Heart left ventricle (tissue), 16 donors: Measurements from ENCODE around the gene SLC16A7. TPM values are rescaled to one million over a fixed set of nuclear protein-coding genes. Genes with fewer than 3 reads are reported as not detected.

Source experiments
- ATAC-seq, 4 donors: fragments of 200-7000 bp; cut with Tn5 transposase; one replicate each; pipeline ENCODE4 v1.9.1; 2020 to 2022; ENCODE audit warnings: moderate library complexity in 4 of 4, mild to moderate bottlenecking in 3 of 4, moderate number of reproducible peaks in 1 of 4
- DNase-seq, 5 donors: peaks; one replicate each; pipeline ENCODE4 v3.0.0-alpha.2; 2020
- H3K27ac ChIP-seq, 12 donors: fragments of 200-600 bp; sonication (generic) in 4 of 12; one replicate each; pipeline versions ENCODE4 v1.5.0 to v1.8.0; 2016 to 2022; ENCODE audit warnings: mild to moderate bottlenecking in 2 of 12
- H3K27me3 ChIP-seq, 9 donors: fragments of 200-600 bp; sonication (generic) in 2 of 9; one replicate each; pipeline versions ENCODE4 v1.5.1 to v1.8.0; 2016 to 2022; ENCODE audit warnings: mild to moderate bottlenecking in 3 of 9
- H3K36me3 ChIP-seq, 9 donors: fragments of 200-600 bp; sonication (generic) in 2 of 9; one replicate each; pipeline versions ENCODE4 v1.5.0 to v1.8.0; 2018 to 2022; ENCODE audit warnings: mild to moderate bottlenecking in 2 of 9
- H3K4me1 ChIP-seq, 12 donors: fragments of 200-600 bp; sonication (generic) in 4 of 12; one replicate each; pipeline versions ENCODE4 v1.5.0 to v1.8.0; 2016 to 2022; ENCODE audit warnings: mild to moderate bottlenecking in 3 of 12
- H3K4me3 ChIP-seq, 12 donors: fragments of 200-600 bp; sonication (generic) in 4 of 12; one replicate each; pipeline versions ENCODE4 v1.5.0 to v1.8.0; 2017 to 2022; ENCODE audit warnings: mild to moderate bottlenecking in 9 of 12, moderate library complexity in 4 of 12
- H3K9me3 ChIP-seq, 12 donors: fragments of 200-600 bp; sonication (generic) in 4 of 12; one replicate each; pipeline versions ENCODE4 v1.5.0 to v1.8.0; 2016 to 2022; ENCODE audit warnings: mild to moderate bottlenecking in 1 of 12
- CTCF ChIP-seq, 12 donors: fragments of 200-600 bp; sonication (generic) in 4 of 12; IDR thresholded peaks; one replicate each; pipeline versions ENCODE4 v1.5.0 to v1.8.0; 2018 to 2022; ENCODE audit warnings: antibody characterized with exemption in 12 of 12, mild to moderate bottlenecking in 5 of 12
- POLR2A ChIP-seq, 2 donors: fragments of 450-650 bp; IDR thresholded peaks; one replicate each; pipeline ENCODE4 v1.6.1; 2017; ENCODE audit warnings: antibody characterized with exemption in 2 of 2, mild to moderate bottlenecking in 2 of 2, moderate library complexity in 2 of 2
- WGBS, 4 donors: extraction: QIAGEN DNeasy Blood & Tissue Kit in 2 of 4; methylation state at CpG; one replicate each; pipeline versions ENCODE4 v1.1.5 to v1.1.7; 2013 to 2018; 5-methylcytosine and 5-hydroxymethylcytosine counted together
- intact Hi-C, 10 donors: fragments of 100-400 bp; cut with DNase I; formaldehyde crosslinking; loops; one replicate each; pipeline versions ENCODE4 v1.11.1 to v1.14.2; 2022
- polyA plus RNA-seq, 2 donors: library from polyadenylated mRNA; stranded (reverse); fragments of 200-250 nt; gene quantifications; one replicate each; pipeline ENCODE4 v1.2.3, GENCODE V29; 2013
- total RNA-seq, 9 donors: library from RNA; depleted of rRNA in 2 of 9; stranded (reverse); fragments of >200 nt in 2 of 9; fragmentation: NEBNext Ultra II Directional in 3 of 9; extraction: Animal tissue kit (Norgen Biotek cat#: 25700) in 3 of 9; gene quantifications; one replicate each; pipeline versions ENCODE4 v1.1.0 to v1.2.4, GENCODE V29; 2016 to 2023
- donor health status: ischemic (EF 13 %, LVEDD 7.1; RV severe dilation, severe dysfunction).
- donor health status: healthy with polysubstance abuse.
- donor health status: DM: no; HTN: yes; CAD: no.
- donor health status: DM: no; HTN: no; CAD: no.
- donor health status: ischemic (EF 25% LVEDD 6.9; RV normal size, moderate dysfunction).
- donor health status: ischemic (EF 25% LVEDD 5.7; RV mildly dilated, moderate dysfunction).
- donor health status: healthy.
- donor health status: DM: yes; HTN: yes; CAD: no.
- donor health status: ischemic (EF 35%, LVEDD 5.7; RV mildly dilated, moderate dysfunction).
- donor health status: nonischemic (EF 11% LVEDD 7.7; RV severe dilation, severe dysfunction).
- donor health status: DM: yes; HTN: yes; CAD: no.
- donor health status: PGD.
- donor health status: ischemic (EF 29% LVEDD 5.4; RV normal size, mild dysfunction).
- donor health status: nonischemic (EF 23%, LVEDD 6.1; RV moderate dilation, normal function).

SLC16A7 gene
- total and polyA plus RNA-seq, 11 donors: 18.4 to 227 (median 121) TPM

- intact Hi-C loops: no loop called here
- DNase-seq (no peak), ATAC-seq (peak in 1 of 4 donors; percentile 45)
- Histone ChIP-seq H3K36me3 (no peaks in the 10 kb centered on the region), H3K27ac (peak overlapping the region in 4 of 12 donors; percentile 33 to 79 (median 59)), H3K27me3 (no peaks in the 10 kb centered on the region), H3K9me3 (no peaks in the 10 kb centered on the region), H3K4me1 (peaks cover 0 to 17% (median 0%) of the 10 kb centered on the region in 12 donors), H3K4me3 (no peak overlapping the region)
- 57 to 77% (median 63%) methylated on average over 2 of the region's 2 CpGs for WGBS, 4 donors
- TF ChIP-seq POLR2A (IDR thresholded peaks at IDR 0.05): no peak
- TF ChIP-seq CTCF (IDR thresholded peaks at IDR 0.05): no peak
These were observed 16.2 kb upstream of the SLC16A7 start for GRCh38 chr12:59579631-59580030.

- intact Hi-C loops: no loop called here
- Histone ChIP-seq H3K36me3 (no peaks in the 10 kb centered on the region), H3K9me3 (no peaks in the 10 kb centered on the region), H3K27ac (peak overlapping the region in 7 of 12 donors; percentile 17 to 79 (median 39)), H3K27me3 (no peaks in the 10 kb centered on the region), H3K4me1 (peaks cover 0 to 17% (median 0%) of the 10 kb centered on the region in 12 donors), H3K4me3 (no peak overlapping the region)
- no peak for TF ChIP-seq POLR2A (IDR thresholded peaks at IDR 0.05)
- no peak for TF ChIP-seq CTCF (IDR thresholded peaks at IDR 0.05)
- WGBS, 4 donors: 16 to 23% (median 18%) methylated on average over 2 of the region's 2 CpGs
- ATAC-seq: peak in 3 of 4 donors; percentile 59 to 75 (median 71)
- DNase-seq: no peak
These were observed 15.8 kb upstream of the SLC16A7 start for GRCh38 chr12:59580050-59580449.

- 76 to 89% (median 80%) methylated on average over 1 of the region's 1 CpG for WGBS, 4 donors
- intact Hi-C loops: no loop called here
- TF ChIP-seq POLR2A (IDR thresholded peaks at IDR 0.05): no peak
- TF ChIP-seq CTCF (IDR thresholded peaks at IDR 0.05): no peak
These were observed 12.7 kb upstream of the SLC16A7 start for GRCh38 chr12:59583003-59583712.

GRCh38 chr12:59587710-59588109 is 8.1 kb upstream of the SLC16A7 start:
- WGBS, 4 donors: 67 to 83% (median 75%) methylated on average over 1 of the region's 1 CpG

More at GRCh38 chr12:59583003-59583712, 12.7 kb upstream of the SLC16A7 start:
- Histone ChIP-seq H3K27me3 (no peaks in the 10 kb centered on the region), H3K9me3 (no peaks in the 10 kb centered on the region), H3K4me3 (no peak overlapping the region), H3K36me3 (no peaks in the 10 kb centered on the region), H3K27ac (no peak overlapping the region), H3K4me1 (peaks cover 0 to 20% (median 0%) of the 10 kb centered on the region in 12 donors)
- no peak for DNase-seq
- no peak for ATAC-seq

More at GRCh38 chr12:59587710-59588109, 8.1 kb upstream of the SLC16A7 start:
- Histone ChIP-seq H3K9me3 (no peaks in the 10 kb centered on the region), H3K4me1 (peaks cover 0 to 4% (median 0%) of the 10 kb centered on the region in 12 donors), H3K36me3 (no peaks in the 10 kb centered on the region), H3K27me3 (no peaks in the 10 kb centered on the region), H3K4me3 (no peak overlapping the region), H3K27ac (no peak overlapping the region)
- no peak for TF ChIP-seq CTCF (IDR thresholded peaks at IDR 0.05)
- no peak for TF ChIP-seq POLR2A (IDR thresholded peaks at IDR 0.05)
- DNase-seq: no peak
- intact Hi-C loops: no loop called here
- no peak for ATAC-seq
